Inflammatory macrophage treated with lipopolysaccharide for 4 hours (primary cell): ENCODE results near the gene SZT2.
"Not testable (repeated sequence)": the region's sequence is repeated elsewhere in the genome, so short reads cannot be mapped to it uniquely, and the experiment has no call there.

ENCODE experiments used
- DNase-seq: peaks from one replicate; pipeline ENCODE4 v3.0.0-alpha.2; 2020

The SZT2 gene

GRCh38 chr1:43444151-43444828 is 54.6 kb downstream of the SZT2 start:
- DNase-seq, result no peak

- no peak for DNase-seq
These were observed 55.1 kb downstream of the SZT2 start for GRCh38 chr1:43444836-43445235.

DNA sequence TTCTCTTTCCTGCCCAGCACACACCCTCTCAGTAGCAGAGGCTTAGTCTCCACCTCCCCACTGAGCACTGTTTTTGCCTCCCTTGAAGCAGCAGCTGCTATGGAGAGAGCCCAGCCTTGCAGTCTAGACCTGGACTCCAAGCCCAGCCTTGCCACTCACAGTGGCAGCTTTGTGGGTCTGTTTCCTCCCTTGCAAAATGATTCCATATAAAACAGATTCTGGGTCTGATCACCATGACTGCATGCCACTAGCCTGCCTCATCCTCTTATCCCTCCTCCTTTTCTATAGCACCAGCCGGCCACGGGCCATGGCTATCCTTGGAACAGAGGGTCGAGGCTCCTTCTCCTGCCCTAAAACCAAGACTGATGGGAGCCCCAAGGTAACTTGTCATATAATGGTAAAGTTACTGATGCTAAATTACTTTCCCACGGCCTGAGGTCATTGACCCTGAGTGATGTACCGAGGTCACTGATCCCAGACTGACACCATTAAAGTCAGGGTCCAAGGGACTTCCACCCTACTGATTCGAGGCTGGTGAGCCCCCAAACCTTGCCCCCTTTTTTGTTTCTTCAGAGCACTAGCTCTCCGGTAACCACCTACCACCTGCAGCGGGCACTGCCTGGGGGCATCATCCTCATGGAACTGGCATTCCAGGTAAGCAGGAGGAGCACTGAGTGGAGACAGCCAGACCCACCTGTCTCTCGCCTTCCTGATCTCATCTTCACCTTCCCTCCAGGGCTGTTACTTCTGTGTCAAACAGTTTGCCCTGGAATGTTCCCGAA is 56.1 kb downstream of the SZT2 start:
- no peak for DNase-seq

- no peak for DNase-seq
These were observed 56.7 kb downstream of the SZT2 start for GRCh38 chr1:43446388-43446740.

DNA sequence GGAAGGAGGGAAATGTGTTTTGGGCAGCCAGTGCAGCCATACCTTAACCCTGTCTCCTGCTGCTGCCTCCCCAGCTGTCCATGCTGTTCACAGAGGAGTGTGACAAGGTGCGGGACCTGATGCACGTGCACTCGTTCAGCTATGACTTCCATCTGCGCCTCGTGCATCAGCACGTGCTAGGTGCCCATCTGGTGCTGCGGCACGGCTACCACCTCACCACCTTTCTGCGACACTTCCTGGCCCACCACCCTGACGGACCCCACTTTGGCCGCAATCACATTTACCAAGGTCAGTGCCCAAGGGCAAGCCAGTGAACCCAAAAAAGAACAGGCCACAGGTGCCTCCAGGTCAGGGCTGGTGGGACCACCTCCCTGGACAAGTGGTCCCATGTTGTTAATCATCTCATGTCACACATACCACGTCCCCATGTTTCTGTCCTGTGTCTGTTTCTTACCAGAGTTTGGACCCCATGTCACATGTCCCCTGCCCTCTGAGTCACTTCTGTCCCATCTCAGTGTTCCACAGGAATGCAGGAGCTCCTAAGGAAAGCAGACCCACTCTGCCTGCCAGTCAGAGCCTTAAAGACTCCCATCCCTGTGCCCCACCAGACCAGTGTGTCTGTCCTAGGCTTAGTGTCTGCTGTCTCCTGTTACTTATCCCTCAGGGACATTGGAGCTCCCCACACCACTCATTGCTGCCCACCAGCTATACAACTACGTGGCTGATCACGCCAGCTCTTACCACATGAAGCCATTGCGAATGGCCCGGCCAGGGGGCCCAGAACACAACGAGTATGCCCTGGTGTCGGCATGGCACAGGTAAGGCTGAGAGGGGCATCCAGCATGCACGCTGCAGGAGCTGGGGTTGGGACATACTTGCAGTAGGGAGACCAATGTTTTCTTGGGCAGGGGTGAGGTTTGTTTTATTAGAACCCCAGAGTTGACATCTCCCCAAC is 57.5 kb downstream of the SZT2 start:
- DNase-seq, result no peak

DNA sequence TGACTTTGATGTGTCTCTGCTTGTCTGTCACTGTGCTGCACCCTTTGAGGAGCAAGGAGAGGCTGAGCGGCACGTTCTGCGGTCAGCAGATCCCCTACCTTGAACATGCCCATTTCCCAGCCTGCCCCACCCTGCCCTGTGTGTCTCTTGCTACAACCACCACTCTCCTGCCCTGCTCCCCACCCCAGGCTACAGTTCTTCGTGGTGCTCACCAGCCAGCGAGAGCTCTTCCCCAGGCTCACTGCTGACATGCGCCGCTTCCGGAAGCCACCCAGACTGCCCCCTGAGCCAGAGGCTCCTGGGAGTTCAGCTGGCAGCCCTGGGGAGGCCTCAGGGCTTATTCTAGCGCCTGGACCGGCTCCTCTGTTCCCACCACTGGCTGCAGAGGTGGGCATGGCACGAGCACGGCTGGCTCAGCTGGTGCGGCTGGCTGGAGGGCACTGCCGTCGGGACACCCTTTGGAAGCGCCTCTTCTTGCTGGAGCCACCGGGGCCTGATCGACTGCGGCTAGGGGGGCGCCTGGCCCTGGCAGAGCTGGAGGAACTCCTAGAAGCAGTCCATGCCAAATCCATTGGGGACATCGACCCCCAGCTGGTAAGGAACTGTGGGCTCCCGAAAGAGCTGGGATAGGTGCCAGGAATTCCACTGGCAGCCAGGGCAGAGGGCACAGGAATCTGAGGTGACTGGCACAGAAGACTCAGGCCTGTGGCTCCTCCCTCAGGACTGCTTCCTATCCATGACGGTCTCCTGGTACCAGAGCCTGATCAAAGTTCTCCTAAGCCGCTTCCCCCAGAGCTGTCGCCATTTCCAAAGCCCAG is 58.4 kb downstream of the SZT2 start:
- DNase-seq, result no peak

DNA sequence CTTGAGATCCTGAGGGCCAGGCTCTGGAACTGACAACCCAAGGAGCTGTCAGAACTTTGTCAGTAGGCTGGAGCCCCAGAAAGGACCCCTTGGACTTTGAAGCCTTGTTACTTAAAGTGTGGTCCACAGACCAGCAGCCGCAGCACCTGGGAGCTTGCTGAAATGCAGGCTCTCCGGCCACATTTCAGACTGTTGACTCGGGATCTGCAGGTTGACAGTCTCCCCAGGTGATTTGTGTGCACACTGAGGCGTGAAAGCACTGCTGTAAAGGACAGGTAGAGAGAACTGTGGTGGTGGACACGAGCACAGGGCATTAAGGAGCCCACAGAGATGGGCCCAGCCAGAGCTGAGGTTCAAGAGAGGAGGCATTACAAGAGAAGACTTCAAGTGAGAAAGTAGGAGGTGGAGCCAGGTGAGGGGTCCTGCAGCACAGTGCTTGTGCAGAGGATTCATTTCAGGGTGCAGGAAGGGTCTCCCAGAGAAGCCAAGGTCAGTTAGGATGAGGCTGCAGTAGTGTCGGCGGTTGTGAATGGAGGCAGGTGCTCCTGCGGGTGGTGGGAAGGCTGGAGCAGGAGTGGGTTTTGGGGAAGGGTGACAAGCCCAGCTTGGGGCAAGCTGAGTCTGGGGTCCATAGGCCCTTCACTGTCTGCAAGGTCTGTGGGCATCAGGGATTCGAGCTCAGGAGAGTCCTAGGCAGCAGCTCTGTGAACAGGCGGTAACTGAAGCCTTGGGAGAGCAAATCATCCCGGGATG is 59.4 kb downstream of the SZT2 start:
- DNase-seq, result no peak

DNA sequence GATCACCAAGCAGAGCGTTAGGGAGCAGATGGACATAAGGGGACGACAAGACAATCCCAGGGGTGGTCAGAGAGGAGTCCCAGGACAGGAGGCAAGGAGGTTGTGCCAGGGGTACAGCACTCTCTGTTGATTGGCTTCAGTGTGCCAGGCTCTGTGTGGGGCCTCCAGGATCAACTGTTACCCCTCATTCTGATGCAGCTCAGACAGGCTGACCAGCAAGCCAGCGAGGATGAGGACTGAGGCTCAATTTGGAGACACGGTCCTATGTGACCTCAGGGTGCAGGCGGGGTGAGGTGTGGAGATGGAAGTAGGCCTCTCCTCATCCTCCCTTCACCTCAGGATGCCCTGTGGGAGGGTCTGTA is 60.0 kb downstream of the SZT2 start:
- DNase-seq, result no peak

DNA sequence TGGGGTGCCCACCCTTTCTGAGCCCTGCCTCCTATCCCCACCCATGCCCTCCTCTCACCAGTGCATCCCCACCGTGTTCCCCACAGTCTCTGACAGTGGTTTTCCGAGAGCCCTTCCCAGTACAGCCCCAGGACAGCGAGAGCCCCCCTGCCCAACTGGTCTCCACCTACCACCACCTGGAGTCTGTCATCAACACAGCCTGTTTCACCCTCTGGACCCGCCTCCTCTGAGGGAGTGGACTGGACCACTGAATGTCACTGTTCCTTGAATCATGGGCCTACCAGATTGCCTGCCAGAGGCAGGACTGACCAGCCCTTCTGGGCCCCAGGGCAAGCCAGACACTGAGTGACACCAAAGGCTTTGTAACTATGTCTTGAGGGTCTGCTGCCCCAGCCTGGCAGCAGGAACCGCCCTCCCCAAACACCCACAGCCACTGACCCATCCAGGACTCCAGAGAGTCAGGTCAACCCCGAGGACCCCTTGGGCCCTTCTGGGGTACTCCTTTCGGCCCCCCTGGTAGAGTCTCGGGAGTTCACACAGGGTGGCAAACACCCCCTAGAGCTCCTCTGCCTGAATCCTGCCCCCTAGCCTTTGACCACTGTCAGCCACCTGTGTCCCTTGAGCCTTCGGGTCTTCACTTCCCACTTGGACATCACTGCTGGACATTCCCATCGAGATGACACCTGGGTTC is 60.7 kb downstream of the SZT2 start:
- no peak for DNase-seq

- DNase-seq, result no peak
These were observed 61.5 kb downstream of the SZT2 start for GRCh38 chr1:43451157-43451591.

DNA sequence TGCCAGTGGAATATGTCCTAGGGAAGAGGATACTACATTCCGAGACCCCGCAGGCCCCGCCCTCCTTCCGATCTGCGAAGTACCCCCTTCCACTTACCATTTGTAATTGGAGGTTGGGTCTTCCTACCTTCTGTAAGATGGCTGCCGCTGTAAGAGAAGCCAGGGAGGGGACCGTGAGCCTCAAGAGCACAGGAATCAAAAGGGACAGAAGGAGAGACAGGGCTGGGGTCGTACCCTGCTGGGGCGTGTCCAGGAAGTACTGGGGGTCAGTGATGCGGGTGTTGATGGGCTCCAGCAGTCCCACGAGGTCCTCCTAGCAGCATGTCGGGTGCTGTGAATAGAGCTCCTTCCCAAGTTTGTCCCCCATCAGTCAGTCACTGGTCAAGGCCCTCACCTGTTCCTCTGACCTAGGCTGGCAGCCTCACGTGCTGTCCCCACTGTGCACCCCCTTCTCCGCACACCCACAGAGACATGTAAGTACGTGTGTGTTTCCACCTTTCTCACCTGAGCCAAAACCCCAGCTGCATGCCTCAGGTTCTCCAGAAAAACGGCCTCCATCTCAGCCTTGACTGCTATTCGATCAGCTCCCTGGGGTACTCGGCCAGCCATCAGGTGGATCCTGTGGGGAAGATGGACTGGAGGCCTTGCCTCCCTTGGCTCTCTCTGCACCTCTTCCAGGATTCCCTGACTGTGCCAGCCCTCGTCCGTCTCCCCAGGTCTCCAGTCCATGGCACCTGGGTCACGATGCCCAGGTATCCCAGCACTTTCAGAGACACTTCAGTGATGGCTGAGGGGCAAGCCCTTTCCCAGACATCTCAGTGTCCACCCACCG is 62.2 kb downstream of the SZT2 start:
- DNase-seq, result no peak

DNA sequence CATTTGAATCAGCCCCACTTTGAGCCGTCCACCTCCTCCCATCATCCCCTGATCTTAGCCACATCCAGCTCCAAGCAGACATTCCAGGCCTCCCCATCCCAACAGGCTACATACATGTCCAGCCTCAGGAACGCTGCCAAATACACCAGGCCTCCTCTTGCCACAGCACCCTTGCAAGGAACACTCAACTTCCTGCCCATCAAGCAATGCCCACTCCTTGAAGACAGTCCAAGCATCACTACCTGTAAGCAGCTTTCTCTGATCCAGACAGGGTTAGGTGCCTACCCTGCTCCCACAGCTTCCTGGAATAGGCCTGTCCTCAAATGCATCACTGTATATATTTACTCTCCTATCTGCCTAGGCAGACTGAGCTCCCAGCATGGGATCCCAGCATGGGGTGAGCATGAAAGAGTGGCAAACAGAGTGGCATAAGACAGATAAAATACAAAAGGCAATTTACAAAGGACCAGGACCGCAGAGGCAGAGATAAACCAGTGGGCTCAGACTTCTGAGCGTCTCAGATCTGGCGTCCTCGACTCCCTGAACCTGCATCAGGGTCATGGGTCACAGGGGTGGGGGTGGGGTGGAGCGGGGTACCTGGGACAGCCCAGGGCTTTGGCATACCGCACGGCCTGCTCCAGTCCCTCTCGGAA is 63.2 kb downstream of the SZT2 start:
- DNase-seq, result no peak

DNA sequence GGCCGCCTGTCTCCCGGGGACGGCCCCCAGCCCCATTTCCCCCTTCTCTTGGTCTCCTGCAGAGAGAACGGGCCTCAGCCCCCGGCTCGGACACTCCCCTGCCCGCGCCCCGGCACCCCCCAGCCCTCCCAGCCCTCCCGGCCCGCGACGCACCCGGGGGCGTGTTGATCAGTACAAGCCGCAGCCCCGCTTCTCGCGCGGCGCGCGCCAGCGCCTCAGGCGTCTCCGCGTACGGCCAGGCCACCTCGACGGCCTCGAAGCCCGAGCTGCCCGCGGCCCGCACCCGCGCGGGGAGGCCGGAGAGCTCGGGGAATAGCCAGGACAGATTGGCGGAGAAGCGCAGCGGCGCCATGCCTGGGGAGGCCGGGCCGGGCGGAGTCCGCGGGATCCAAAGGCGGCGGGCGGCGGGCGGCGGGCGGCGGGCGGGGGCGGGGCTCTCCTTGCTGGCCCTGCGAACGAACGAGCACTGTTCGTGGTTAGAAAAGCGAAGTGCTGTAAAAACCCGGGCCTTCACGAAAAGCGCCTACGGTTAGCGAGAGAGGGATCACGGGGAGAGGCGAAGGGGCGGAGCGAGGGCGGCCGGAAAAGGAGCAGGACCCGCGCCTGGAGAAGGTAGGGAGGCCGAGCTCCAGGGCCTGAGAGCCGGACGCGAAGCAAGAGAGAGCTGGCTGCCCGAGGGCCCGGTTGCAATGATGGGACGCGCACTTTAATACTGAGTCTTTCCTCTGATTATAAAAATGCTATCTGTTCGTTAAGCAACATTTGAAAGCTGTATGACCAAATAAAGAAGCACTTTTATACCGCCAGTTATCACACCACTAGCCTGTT is 64.0 kb downstream of the SZT2 start, which contains the start of gene HYI:
Gene HYI, minus strand, starts transcription at position 490 of the 828 bp plus-strand sequence. Its CDS starts 138 bp downstream, at position 352.
- peak; percentile 83 for DNase-seq

DNA sequence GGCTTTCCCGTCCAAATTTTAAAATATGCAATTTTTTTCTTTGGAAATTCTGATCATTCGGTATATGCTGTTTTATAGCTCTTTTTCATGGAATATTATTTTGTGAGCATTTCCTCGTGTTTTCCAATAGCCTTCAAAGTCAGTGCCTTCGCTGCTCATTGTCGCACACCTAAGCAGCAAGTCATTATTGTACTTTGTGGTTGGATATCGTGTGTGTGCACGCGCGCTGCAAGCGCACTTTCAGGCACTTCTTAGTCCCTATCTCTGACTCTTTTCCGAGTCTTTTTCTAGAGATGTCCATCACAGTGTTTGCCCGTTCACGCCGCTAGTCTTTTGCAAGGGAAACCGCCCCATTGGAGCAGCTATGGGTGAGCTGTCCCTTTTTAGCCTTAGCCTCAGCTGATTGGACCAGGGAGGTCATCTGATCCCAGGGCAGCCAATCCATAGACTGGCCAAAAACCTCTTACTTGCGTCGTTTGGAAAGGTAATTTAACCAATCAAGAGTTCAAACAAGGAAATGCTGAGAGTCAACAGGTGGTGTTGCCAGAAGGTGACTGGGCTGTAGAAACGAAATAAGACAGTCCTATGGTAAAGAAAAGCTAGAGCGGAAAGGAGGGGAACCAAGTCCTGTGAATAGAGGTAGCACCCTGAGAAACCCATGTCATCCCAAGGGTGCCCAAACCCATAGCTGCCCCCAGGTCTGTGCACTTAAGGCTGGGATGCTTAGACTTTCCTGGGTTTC is 64.7 kb downstream of the SZT2 start:
- peak; percentile 70 for DNase-seq

- no peak for DNase-seq
These were observed 65.7 kb downstream of the SZT2 start for GRCh38 chr1:43455213-43455889.

- not testable (repeated sequence) for DNase-seq
These were observed 68.7 kb downstream of the SZT2 start for GRCh38 chr1:43458379-43458778.

- peak; percentile 74 for DNase-seq
These were observed 71.4 kb downstream of the SZT2 start for GRCh38 chr1:43460988-43461693.
